Ectodermal cell (in vitro differentiated cells): ENCODE data around the gene PRICKLE2.

ENCODE experiments used
- H3K27ac ChIP-seq: 2 replicates; pipeline ENCODE4 v1.7.0; 2013; ENCODE audit warnings: mild to moderate bottlenecking, low read depth, low read length; ENCODE audit not compliant: insufficient read depth, poor library complexity, severe bottlenecking
- H3K27me3 ChIP-seq: 2 replicates; pipeline ENCODE4 v1.7.0; 2013; ENCODE audit warnings: mild to moderate bottlenecking, low read length; ENCODE audit not compliant: insufficient read depth, control insufficient read depth, poor library complexity, severe bottlenecking
- H3K36me3 ChIP-seq: one replicate; pipeline ENCODE4 v1.7.0; 2013; ENCODE audit warnings: low read length; ENCODE audit not compliant: control insufficient read depth, insufficient read depth
- H3K4me1 ChIP-seq: one replicate; pipeline ENCODE4 v1.7.0; 2013; ENCODE audit warnings: low read length; ENCODE audit not compliant: control insufficient read depth, insufficient read depth
- H3K4me3 ChIP-seq: 2 replicates; pipeline ENCODE4 v1.7.0; 2013; ENCODE audit warnings: low read depth, low read length, control low read depth; ENCODE audit not compliant: insufficient read depth
- H3K9me3 ChIP-seq: 2 replicates; pipeline ENCODE4 v1.7.0; 2013; ENCODE audit warnings: mild to moderate bottlenecking, low read length, moderate library complexity; ENCODE audit not compliant: control insufficient read depth
- WGBS, 2 experiments: methylation state at CpG; one replicate each; pipeline ENCODE4 v1.1.7; 2013; ENCODE audit warnings: missing lambda C conversion rate in 2 of 2; 5-methylcytosine and 5-hydroxymethylcytosine counted together

Gene PRICKLE2

GRCh38 chr3:64251019-64251418 lies 25.8 kb upstream of the PRICKLE2 start:
- no peaks in the 10 kb centered on the region for H3K9me3 ChIP-seq
- no peak overlapping the region for H3K4me3 ChIP-seq
- no peak overlapping the region for H3K27ac ChIP-seq
- WGBS, 2 experiments = 95 to 97% methylated on average over 3 of the region's 3 CpGs
- H3K36me3 ChIP-seq = no peaks in the 10 kb centered on the region
- H3K27me3 ChIP-seq = no peaks in the 10 kb centered on the region
- H3K4me1 ChIP-seq = no peaks in the 10 kb centered on the region

- no peaks in the 10 kb centered on the region for H3K4me1 ChIP-seq
- H3K27me3 ChIP-seq = no peaks in the 10 kb centered on the region
- H3K9me3 ChIP-seq = no peaks in the 10 kb centered on the region
- 88 to 95% methylated on average over 4 of the region's 4 CpGs for WGBS, 2 experiments
- H3K4me3 ChIP-seq = no peak overlapping the region
- H3K27ac ChIP-seq = no peak overlapping the region
- no peaks in the 10 kb centered on the region for H3K36me3 ChIP-seq
Measured at GRCh38 chr3:64247991-64248646, 22.9 kb upstream of the PRICKLE2 start.

GRCh38 chr3:64244011-64244942 lies 19.0 kb upstream of the PRICKLE2 start:
- Histone ChIP-seq H3K27ac (no peak overlapping the region), H3K27me3 (no peaks in the 10 kb centered on the region), H3K36me3 (no peaks in the 10 kb centered on the region), H3K4me1 (peaks cover 13% of the 10 kb centered on the region), H3K4me3 (no peak overlapping the region), H3K9me3 (no peaks in the 10 kb centered on the region)
- 74 to 84% methylated on average over 8 to 9 of the region's 9 CpGs for WGBS, 2 experiments

- WGBS, 2 experiments = 92 to 94% methylated on average over 1 to 2 of the region's 2 CpGs
- Histone ChIP-seq H3K36me3 (peaks cover under 1% of the 10 kb centered on the region), H3K9me3 (no peaks in the 10 kb centered on the region), H3K4me1 (peaks cover 23% of the 10 kb centered on the region), H3K27me3 (no peaks in the 10 kb centered on the region), H3K27ac (no peak overlapping the region), H3K4me3 (no peak overlapping the region)
Measured at GRCh38 chr3:64242435-64242834, 17.2 kb upstream of the PRICKLE2 start.

- H3K4me1 ChIP-seq = peaks cover 23% of the 10 kb centered on the region
- H3K36me3 ChIP-seq = peaks cover 6% of the 10 kb centered on the region
- 60 to 70% methylated on average over 2 of the region's 2 CpGs for WGBS, 2 experiments
- no peaks in the 10 kb centered on the region for H3K27me3 ChIP-seq
- no peak overlapping the region for H3K27ac ChIP-seq
- H3K4me3 ChIP-seq = no peak overlapping the region
- no peaks in the 10 kb centered on the region for H3K9me3 ChIP-seq
Measured at GRCh38 chr3:64240959-64241358, 15.7 kb upstream of the PRICKLE2 start.

GRCh38 chr3:64240396-64240795 lies 15.1 kb upstream of the PRICKLE2 start:
- Histone ChIP-seq H3K27me3 (no peaks in the 10 kb centered on the region), H3K9me3 (no peaks in the 10 kb centered on the region), H3K4me1 (peaks cover 23% of the 10 kb centered on the region), H3K4me3 (no peak overlapping the region), H3K27ac (no peak overlapping the region), H3K36me3 (peaks cover 6% of the 10 kb centered on the region)
- 86% methylated on average over 3 of the region's 3 CpGs for WGBS, 2 experiments

DNA sequence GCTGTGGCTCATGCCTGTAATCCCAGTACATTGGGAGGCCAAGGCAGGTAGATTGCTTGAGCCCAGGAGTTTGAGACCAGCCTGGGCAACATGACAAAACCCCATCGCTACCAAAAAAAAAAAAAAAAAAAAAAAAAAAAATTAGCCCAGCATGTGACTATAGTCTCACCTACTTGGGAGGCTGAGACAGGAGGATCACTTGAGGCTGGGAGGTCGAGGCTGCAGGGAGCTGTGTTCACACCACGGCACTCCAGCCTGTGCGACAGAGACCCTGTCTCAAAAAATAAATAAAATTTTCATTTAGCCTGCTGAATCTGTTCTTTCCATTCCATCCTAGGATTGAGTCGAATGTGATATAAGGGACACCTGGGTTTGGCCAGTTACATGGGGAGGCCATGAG lies 14.6 kb upstream of the PRICKLE2 start:
- no peaks in the 10 kb centered on the region for H3K27me3 ChIP-seq
- H3K4me3 ChIP-seq = no peak overlapping the region
- H3K36me3 ChIP-seq = peaks cover 6% of the 10 kb centered on the region
- H3K27ac ChIP-seq = no peak overlapping the region
- H3K9me3 ChIP-seq = no peaks in the 10 kb centered on the region
- H3K4me1 ChIP-seq = peaks cover 23% of the 10 kb centered on the region
- WGBS, 2 experiments = 93 to 95% methylated on average over 5 of the region's 5 CpGs

GRCh38 chr3:64238971-64239667 lies 13.9 kb upstream of the PRICKLE2 start:
- 19% methylated on average over 12 of the region's 12 CpGs for WGBS, 2 experiments
- H3K27me3 ChIP-seq = no peaks in the 10 kb centered on the region
- peaks cover 23% of the 10 kb centered on the region for H3K4me1 ChIP-seq
- no peak overlapping the region for H3K4me3 ChIP-seq
- H3K27ac ChIP-seq = peak overlapping the region; percentile 20
- H3K36me3 ChIP-seq = peaks cover 6% of the 10 kb centered on the region
- H3K9me3 ChIP-seq = no peaks in the 10 kb centered on the region

DNA sequence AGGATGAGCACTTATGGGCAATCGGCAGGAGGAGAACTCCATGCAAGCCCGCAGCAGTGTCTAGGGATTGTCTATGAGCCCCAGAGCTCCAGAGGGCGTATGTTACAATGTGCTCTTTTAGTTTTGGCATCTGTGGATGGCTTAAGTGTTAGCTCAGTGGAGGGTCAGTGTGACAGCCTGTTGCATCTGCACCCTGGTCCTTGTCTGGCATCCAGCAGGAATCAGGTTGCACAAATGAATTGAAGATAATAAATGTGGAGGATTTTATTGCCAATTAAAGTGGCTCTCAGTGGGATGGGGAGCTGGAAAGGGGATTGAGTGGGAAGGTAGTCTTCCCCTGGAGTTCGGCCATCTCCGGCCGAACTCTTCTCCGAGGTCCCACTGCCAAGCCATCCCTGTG lies 11.8 kb upstream of the PRICKLE2 start:
- peaks cover 6% of the 10 kb centered on the region for H3K36me3 ChIP-seq
- 94 to 96% methylated on average over 7 of the region's 7 CpGs for WGBS, 2 experiments

GRCh38 chr3:64235605-64236004 lies 10.3 kb upstream of the PRICKLE2 start:
- no peaks in the 10 kb centered on the region for H3K27me3 ChIP-seq
- no peaks in the 10 kb centered on the region for H3K9me3 ChIP-seq
- WGBS, 2 experiments = 92 to 97% methylated on average over 3 of the region's 3 CpGs
- H3K36me3 ChIP-seq = peaks cover 6% of the 10 kb centered on the region
- H3K4me1 ChIP-seq = peaks cover 17% of the 10 kb centered on the region
- H3K4me3 ChIP-seq = no peak overlapping the region
- H3K27ac ChIP-seq = no peak overlapping the region

More for the DNA sequence above, 11.8 kb upstream of the PRICKLE2 start:
- no peak overlapping the region for H3K27ac ChIP-seq
- no peak overlapping the region for H3K4me3 ChIP-seq
- H3K4me1 ChIP-seq = peaks cover 23% of the 10 kb centered on the region
- no peaks in the 10 kb centered on the region for H3K27me3 ChIP-seq
- no peaks in the 10 kb centered on the region for H3K9me3 ChIP-seq
